ENCODE results near the gene CCDC33.

DNA sequence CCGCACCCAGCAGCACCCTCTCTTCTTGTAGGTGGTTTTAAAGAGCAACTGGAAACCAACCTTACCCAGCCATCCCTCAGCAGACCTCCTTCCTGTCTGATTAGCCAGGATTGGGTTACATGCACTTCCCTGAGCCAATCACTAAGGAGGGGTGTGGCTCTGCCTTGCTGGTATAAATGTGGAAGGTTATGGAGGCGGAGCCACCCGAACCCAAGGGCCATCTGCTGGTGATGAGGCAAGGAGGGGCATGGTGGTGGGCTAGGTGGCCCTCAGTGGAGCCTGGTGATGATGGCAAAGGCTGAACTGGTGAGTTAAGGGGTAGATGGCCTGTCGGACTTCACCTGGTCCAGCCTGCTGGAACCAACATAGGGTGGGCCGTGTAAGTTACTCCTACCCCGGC, 39.8 kb downstream of the CCDC33 start:
- TF ChIP-seq SP1 (IDR thresholded peaks at IDR 0.05; ENCODE audit: low read depth) (no peak), SIN3A (IDR thresholded peaks at IDR 0.05; ENCODE audit: low read depth) (no peak)
- TF ChIP-seq, protein P1, sequence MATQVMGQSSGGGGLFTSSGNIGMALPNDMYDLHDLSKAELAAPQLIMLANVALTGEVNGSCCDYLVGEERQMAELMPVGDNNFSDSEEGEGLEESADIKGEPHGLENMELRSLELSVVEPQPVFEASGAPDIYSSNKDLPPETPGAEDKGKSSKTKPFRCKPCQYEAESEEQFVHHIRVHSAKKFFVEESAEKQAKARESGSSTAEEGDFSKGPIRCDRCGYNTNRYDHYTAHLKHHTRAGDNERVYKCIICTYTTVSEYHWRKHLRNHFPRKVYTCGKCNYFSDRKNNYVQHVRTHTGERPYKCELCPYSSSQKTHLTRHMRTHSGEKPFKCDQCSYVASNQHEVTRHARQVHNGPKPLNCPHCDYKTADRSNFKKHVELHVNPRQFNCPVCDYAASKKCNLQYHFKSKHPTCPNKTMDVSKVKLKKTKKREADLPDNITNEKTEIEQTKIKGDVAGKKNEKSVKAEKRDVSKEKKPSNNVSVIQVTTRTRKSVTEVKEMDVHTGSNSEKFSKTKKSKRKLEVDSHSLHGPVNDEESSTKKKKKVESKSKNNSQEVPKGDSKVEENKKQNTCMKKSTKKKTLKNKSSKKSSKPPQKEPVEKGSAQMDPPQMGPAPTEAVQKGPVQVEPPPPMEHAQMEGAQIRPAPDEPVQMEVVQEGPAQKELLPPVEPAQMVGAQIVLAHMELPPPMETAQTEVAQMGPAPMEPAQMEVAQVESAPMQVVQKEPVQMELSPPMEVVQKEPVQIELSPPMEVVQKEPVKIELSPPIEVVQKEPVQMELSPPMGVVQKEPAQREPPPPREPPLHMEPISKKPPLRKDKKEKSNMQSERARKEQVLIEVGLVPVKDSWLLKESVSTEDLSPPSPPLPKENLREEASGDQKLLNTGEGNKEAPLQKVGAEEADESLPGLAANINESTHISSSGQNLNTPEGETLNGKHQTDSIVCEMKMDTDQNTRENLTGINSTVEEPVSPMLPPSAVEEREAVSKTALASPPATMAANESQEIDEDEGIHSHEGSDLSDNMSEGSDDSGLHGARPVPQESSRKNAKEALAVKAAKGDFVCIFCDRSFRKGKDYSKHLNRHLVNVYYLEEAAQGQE (IDR thresholded peaks at IDR 0.05; ENCODE audit: low read depth), result no peak
- TF ChIP-seq, protein P2, sequence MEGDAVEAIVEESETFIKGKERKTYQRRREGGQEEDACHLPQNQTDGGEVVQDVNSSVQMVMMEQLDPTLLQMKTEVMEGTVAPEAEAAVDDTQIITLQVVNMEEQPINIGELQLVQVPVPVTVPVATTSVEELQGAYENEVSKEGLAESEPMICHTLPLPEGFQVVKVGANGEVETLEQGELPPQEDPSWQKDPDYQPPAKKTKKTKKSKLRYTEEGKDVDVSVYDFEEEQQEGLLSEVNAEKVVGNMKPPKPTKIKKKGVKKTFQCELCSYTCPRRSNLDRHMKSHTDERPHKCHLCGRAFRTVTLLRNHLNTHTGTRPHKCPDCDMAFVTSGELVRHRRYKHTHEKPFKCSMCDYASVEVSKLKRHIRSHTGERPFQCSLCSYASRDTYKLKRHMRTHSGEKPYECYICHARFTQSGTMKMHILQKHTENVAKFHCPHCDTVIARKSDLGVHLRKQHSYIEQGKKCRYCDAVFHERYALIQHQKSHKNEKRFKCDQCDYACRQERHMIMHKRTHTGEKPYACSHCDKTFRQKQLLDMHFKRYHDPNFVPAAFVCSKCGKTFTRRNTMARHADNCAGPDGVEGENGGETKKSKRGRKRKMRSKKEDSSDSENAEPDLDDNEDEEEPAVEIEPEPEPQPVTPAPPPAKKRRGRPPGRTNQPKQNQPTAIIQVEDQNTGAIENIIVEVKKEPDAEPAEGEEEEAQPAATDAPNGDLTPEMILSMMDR (IDR thresholded peaks at IDR 0.05 in 2 of 3, conservative IDR thresholded peaks at IDR 0.05 in 1 of 3; ENCODE audit: borderline replicate concordance in 1 of 3, insufficient read depth in 1 of 3, low read depth in 2 of 3, low read length in 2 of 3), result no peak

Measured in HCT116 (cell line).